IMR-90 (cell line): ENCODE results near the gene TRAPPC14. TPM values are rescaled to one million over a fixed set of nuclear protein-coding genes. Genes with fewer than 3 reads are reported as not detected.

Experiments
- ATAC-seq: fragments of 200-7000 bp; cut with Tn5 transposase; 2 replicates; pipeline ENCODE4 v1.9.1; 2020; ENCODE audit warnings: low read depth, mild to moderate bottlenecking, moderate library complexity
- BruUV-seq: library from RNA; stranded (reverse); fragments of 400-500 nt; replicated peaks from 2 replicates; lab custom pipeline; 2021; lab: Mats Ljungman, UMichigan
- CTCF ChIA-PET: fragments of 300-600 bp; formaldehyde crosslinking; extraction: SDS; loops from one replicate; lab custom pipeline; 2021; ENCODE audit warnings: antibody characterized with exemption; lab: Yijun Ruan, JAX
- POLR2A ChIA-PET: fragments of 300-600 bp; sonication (Branson Sonifier 250); formaldehyde crosslinking; loops from one replicate; lab custom pipeline; 2022; ENCODE audit warnings: antibody characterized with exemption; ENCODE audit not compliant: unreplicated experiment; lab: Charles Lee
- DNase-seq: peaks from one replicate; pipeline ENCODE4 v3.0.0; 2013
- H2AFZ ChIP-seq: replicated peaks from 2 replicates; pipeline ENCODE3; 2013; ENCODE audit warnings: low read length, mild to moderate bottlenecking; ENCODE audit not compliant: poor library complexity
- H2AK5ac ChIP-seq: 2 replicates; pipeline ENCODE4 v1.6.1; 2013; ENCODE audit warnings: low read depth, low read length, inconsistent platforms
- H2AK9ac ChIP-seq: replicated peaks from 2 replicates; pipeline ENCODE3; 2013; ENCODE audit warnings: mild to moderate bottlenecking, low read depth, low read length, moderate library complexity; ENCODE audit not compliant: poor library complexity
- H2BK120ac ChIP-seq: 2 replicates; pipeline ENCODE4 v1.6.1; 2013; ENCODE audit warnings: low read depth, low read length, inconsistent platforms
- H2BK15ac ChIP-seq: 3 replicates; pipeline ENCODE4 v1.6.1; 2013; ENCODE audit warnings: low read depth, low read length, inconsistent platforms
- H2BK20ac ChIP-seq: 2 replicates; pipeline ENCODE4 v1.6.1; 2013; ENCODE audit warnings: low read depth, mild to moderate bottlenecking, inconsistent platforms, low read length, moderate library complexity
- H2BK5ac ChIP-seq: 2 replicates; pipeline ENCODE4 v1.6.1; 2013; ENCODE audit warnings: mild to moderate bottlenecking, low read depth, low read length, inconsistent platforms; ENCODE audit not compliant: poor library complexity, severe bottlenecking
- H3K14ac ChIP-seq: replicated peaks from 2 replicates; pipeline ENCODE4 v1.6.1; 2013; ENCODE audit warnings: low read depth, low read length, inconsistent platforms
- H3K18ac ChIP-seq: 2 replicates; pipeline ENCODE4 v1.6.1; 2013; ENCODE audit warnings: low read depth, low read length, control low read depth
- H3K23ac ChIP-seq: 2 replicates; pipeline ENCODE4 v1.6.1; 2013; ENCODE audit warnings: low read depth, low read length, inconsistent platforms
- H3K27ac ChIP-seq: 2 replicates; pipeline ENCODE4 v1.5.1; 2013; ENCODE audit warnings: mild to moderate bottlenecking, control low read depth, low read length; ENCODE audit not compliant: insufficient read depth
- H3K27me3 ChIP-seq: 2 replicates; pipeline ENCODE4 v1.6.1; 2013; ENCODE audit warnings: low read length; ENCODE audit not compliant: control insufficient read depth, insufficient read depth
- H3K36me3 ChIP-seq: 2 replicates; pipeline ENCODE4 v1.6.1; 2013; ENCODE audit warnings: low read length, mixed read lengths; ENCODE audit not compliant: control insufficient read depth, insufficient read depth
- H3K4ac ChIP-seq: 2 replicates; pipeline ENCODE4 v1.6.1; 2013; ENCODE audit warnings: low read depth, low read length, inconsistent platforms
- H3K4me1 ChIP-seq: 2 replicates; pipeline ENCODE4 v1.6.1; 2013; ENCODE audit warnings: low read length, mixed read lengths; ENCODE audit not compliant: control insufficient read depth, insufficient read depth
- H3K4me2 ChIP-seq: 2 replicates; pipeline ENCODE4 v1.6.1; 2013; ENCODE audit warnings: low read depth, mild to moderate bottlenecking, control low read depth, low read length, moderate library complexity
- H3K4me3 ChIP-seq: 2 replicates; pipeline ENCODE4 v1.5.1; 2013; ENCODE audit warnings: low read depth, mild to moderate bottlenecking, control low read depth, low read length, moderate library complexity; ENCODE audit not compliant: insufficient read depth
- H3K56ac ChIP-seq: 2 replicates; pipeline ENCODE4 v1.6.1; 2013; ENCODE audit warnings: low read length, inconsistent platforms; ENCODE audit not compliant: insufficient read depth; ENCODE audit errors: extremely low read depth
- H3K79me1 ChIP-seq, 2 experiments: 2 replicates each; pipeline ENCODE4 v1.6.1; 2013; ENCODE audit warnings: low read length in 2 of 2, inconsistent platforms in 1 of 2, low read depth in 1 of 2
- H3K9ac ChIP-seq: 2 replicates; pipeline ENCODE4 v1.6.1; 2013; ENCODE audit warnings: low read depth, low read length, control low read depth
- H3K9me1 ChIP-seq: 2 replicates; pipeline ENCODE4 v1.6.1; 2013; ENCODE audit warnings: low read length, inconsistent platforms; ENCODE audit not compliant: insufficient read depth
- H3K9me3 ChIP-seq: 2 replicates; pipeline ENCODE4 v1.6.1; 2013; ENCODE audit warnings: low read length; ENCODE audit not compliant: control insufficient read depth, insufficient read depth
- H4K20me1 ChIP-seq: 2 replicates; pipeline ENCODE4 v1.6.1; 2013; ENCODE audit warnings: low read length, inconsistent platforms; ENCODE audit not compliant: insufficient read depth
- H4K5ac ChIP-seq: 2 replicates; pipeline ENCODE4 v1.6.1; 2013; ENCODE audit warnings: mild to moderate bottlenecking, low read depth, low read length, control low read depth
- H4K8ac ChIP-seq, 2 experiments: 2 replicates each; pipeline ENCODE4 v1.6.1; 2013; ENCODE audit warnings: low read depth in 2 of 2, low read length in 2 of 2, control low read depth in 1 of 2, inconsistent platforms in 1 of 2
- H4K91ac ChIP-seq: 2 replicates; pipeline ENCODE4 v1.6.1; 2013; ENCODE audit warnings: low read depth, low read length, inconsistent platforms; ENCODE audit not compliant: insufficient read depth
- BHLHE40 ChIP-seq: fragments of 150-350 bp; IDR thresholded peaks from 2 replicates; pipeline ENCODE4 v1.6.1; 2016; ENCODE audit warnings: mild to moderate bottlenecking, low read depth, low read length
- CEBPB ChIP-seq: IDR thresholded peaks from 2 replicates; pipeline ENCODE4 v1.6.1; 2012; ENCODE audit warnings: low read depth, low read length, improper control_type of control experiment
- CHD1 ChIP-seq: IDR thresholded peaks from 2 replicates; pipeline ENCODE4 v1.6.1; 2012; ENCODE audit warnings: low read depth, low read length, improper control_type of control experiment
- FOS ChIP-seq: fragments of 150-350 bp; IDR thresholded peaks from 2 replicates; pipeline ENCODE4 v1.6.1; 2016; ENCODE audit warnings: low read depth, low read length
- MAFK ChIP-seq: IDR thresholded peaks from 2 replicates; pipeline ENCODE4 v1.6.1; 2012; ENCODE audit warnings: low read depth, low read length, improper control_type of control experiment
- MAZ ChIP-seq: IDR thresholded peaks from 2 replicates; pipeline ENCODE4 v1.6.1; 2012; ENCODE audit warnings: low read depth, mild to moderate bottlenecking, low read length, improper control_type of control experiment, moderate library complexity, borderline replicate concordance
- MXI1 ChIP-seq: IDR thresholded peaks from 2 replicates; pipeline ENCODE4 v1.6.1; 2012; ENCODE audit warnings: low read depth, mild to moderate bottlenecking, low read length, moderate library complexity, borderline replicate concordance
- NFE2L2 ChIP-seq: fragments of 150-350 bp; IDR thresholded peaks from 2 replicates; pipeline ENCODE4 v1.6.1; 2016; ENCODE audit warnings: low read depth, mild to moderate bottlenecking, low read length
- POLR2A ChIP-seq: IDR thresholded peaks from 2 replicates; pipeline ENCODE4 v1.6.1; 2012; ENCODE audit warnings: mild to moderate bottlenecking, low read depth, low read length
- RAD21 ChIP-seq: IDR thresholded peaks from 2 replicates; pipeline ENCODE4 v1.6.1; 2012; ENCODE audit warnings: low read length, improper control_type of control experiment
- RCOR1 ChIP-seq: IDR thresholded peaks from 2 replicates; pipeline ENCODE4 v1.6.1; 2012; ENCODE audit warnings: mild to moderate bottlenecking, low read length, improper control_type of control experiment; ENCODE audit not compliant: insufficient replicate concordance
- RFX5 ChIP-seq: IDR thresholded peaks from 2 replicates; pipeline ENCODE4 v1.8.0; 2012; ENCODE audit warnings: low read depth, mild to moderate bottlenecking, low read length, moderate library complexity
- SMC3 ChIP-seq: fragments of 150-350 bp; IDR thresholded peaks from 2 replicates; pipeline ENCODE4 v1.6.1; 2016; ENCODE audit warnings: low read depth, mild to moderate bottlenecking, antibody characterized with exemption, low read length, moderate library complexity
- WGBS, 2 experiments: methylation state at CpG; one replicate each; pipeline versions ENCODE4 v1.1.5 to v1.1.7; 2013; ENCODE audit warnings: missing lambda C conversion rate in 2 of 2; ENCODE audit not compliant: insufficient read length in 1 of 2; ENCODE audit errors: extremely low coverage in 2 of 2; 5-methylcytosine and 5-hydroxymethylcytosine counted together
- dilution Hi-C: fragments of 300-500 bp; cut with HindIII; formaldehyde crosslinking; loops from one replicate; pipeline ENCODE4 v1.14.3; 2018; ENCODE audit warnings: low sequenced_read_pairs; ENCODE audit not compliant: unreplicated experiment
- in situ Hi-C: fragments of 300-500 bp; cut with MboI; formaldehyde crosslinking; loops from 3 replicates; pipeline ENCODE4 v1.14.3; 2019; ENCODE audit warnings: low sequenced_read_pairs, inconsistent platforms, mixed read lengths
- intact Hi-C: fragments of 100-400 bp; cut with micrococcal nuclease; formaldehyde crosslinking; loops from 2 replicates; pipeline ENCODE4 v1.10.0; 2022
- polyA plus RNA-seq, 3 experiments: library from polyadenylated mRNA; depleted of rRNA; stranded (reverse); fragments of >200 nt; gene quantifications; 2 replicates each; pipeline ENCODE4 v1.2.3, GENCODE V29; 2012; ENCODE audit warnings: low replicate concordance in 1 of 3
- total RNA-seq: library from RNA; depleted of rRNA; stranded (reverse); fragments of >200 nt; gene quantifications from 2 replicates; pipeline ENCODE4 v1.2.3, GENCODE V29; 2012
- TF ChIP-seq, protein P1 (sequence below): conservative IDR thresholded peaks from 2 replicates; pipeline ENCODE4 v1.5.1; 2012; ENCODE audit warnings: mild to moderate bottlenecking, low read depth, low read length, improper control_type of control experiment
- TF ChIP-seq, protein P2 (sequence below): fragments of 150-350 bp; IDR thresholded peaks from 2 replicates; pipeline ENCODE4 v1.6.1; 2017; ENCODE audit warnings: mild to moderate bottlenecking, antibody characterized with exemption, low read length, low read depth
- TF ChIP-seq, protein P3 (sequence below): fragments of 150-350 bp; IDR thresholded peaks from 2 replicates; pipeline ENCODE4 v1.6.1; 2016; ENCODE audit warnings: low read depth, mild to moderate bottlenecking, low read length, moderate library complexity, borderline replicate concordance

Gene TRAPPC14
- total and polyA plus RNA-seq, 2 of the 4 experiments (the other 2 are of a cell fraction): 4.5 to 15.9 TPM

DNA sequence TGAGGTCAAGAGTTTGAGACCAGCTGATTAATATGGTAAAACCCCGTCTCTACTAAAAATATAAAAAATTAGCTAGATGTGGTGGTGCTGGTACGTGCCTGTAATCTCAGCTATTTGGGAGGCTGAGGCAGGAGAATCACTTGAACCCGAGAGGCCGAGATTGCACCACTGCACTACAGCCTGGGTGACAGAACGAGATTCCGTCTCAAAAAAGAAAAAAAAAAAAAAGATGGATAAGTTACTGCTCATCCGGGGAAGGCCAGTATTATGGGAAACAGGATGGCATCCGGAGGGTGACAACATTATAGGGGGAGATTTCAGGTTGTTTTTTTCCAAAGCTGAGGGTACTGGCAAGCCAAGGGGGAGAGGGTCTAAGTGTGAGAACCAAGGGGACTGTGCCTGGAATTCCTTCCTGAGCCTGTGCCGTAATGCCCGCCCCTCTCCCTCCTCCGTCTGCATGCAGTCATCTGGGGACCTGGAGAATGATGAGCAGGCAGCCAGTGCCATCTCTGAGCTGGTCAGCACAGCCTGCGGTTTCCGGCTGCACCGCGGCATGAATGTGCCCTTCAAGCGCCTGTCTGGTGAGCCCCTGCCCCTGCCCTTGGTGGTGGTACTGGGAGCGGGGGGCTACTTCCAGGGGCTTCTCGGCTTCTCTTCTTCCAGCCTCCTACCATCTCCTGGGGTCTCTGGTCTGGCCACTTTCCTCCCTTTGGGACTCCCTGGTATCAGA lies 5.4 kb downstream of the TRAPPC14 start:
- H3K27ac ChIP-seq: no peak overlapping the region
- no peak for ATAC-seq
- H4K91ac ChIP-seq: no peak overlapping the region
- H2BK120ac ChIP-seq: no peak overlapping the region
- peaks cover 42% of the 10 kb centered on the region for H3K36me3 ChIP-seq
- no peak overlapping the region for H2BK20ac ChIP-seq
- no peak overlapping the region for H3K56ac ChIP-seq
- no peak overlapping the region for H3K4ac ChIP-seq
- no peak for DNase-seq
- H2AK9ac ChIP-seq: no peak overlapping the region
- no peak overlapping the region for H4K5ac ChIP-seq
- no peaks in the 10 kb centered on the region for H3K27me3 ChIP-seq
- H2BK5ac ChIP-seq: no peak overlapping the region
- H3K4me1 ChIP-seq: peaks cover 8% of the 10 kb centered on the region
- ChIA-PET POLR2A (interaction anchor here (0.6 kb wide), 1 partner anchor 68 kb away, joined by 3 read pairs; no protein-coding TSS in a partner anchor), CTCF (no interaction called here)
- WGBS, 2 experiments: 92% methylated on average over 6 of the region's 18 CpGs; no CpG with 5 or more reads in 1 of the 2 experiments
- dilution Hi-C loops (no loop called here), intact Hi-C loops (no loop called here), in situ Hi-C loops (no loop called here)
- H2AK5ac ChIP-seq: no peak overlapping the region
- no peak overlapping the region for H3K4me2 ChIP-seq
- H3K4me3 ChIP-seq: no peak overlapping the region
- H3K23ac ChIP-seq: no peak overlapping the region
- no peak overlapping the region for H3K9ac ChIP-seq
- H3K79me1 ChIP-seq: peaks cover 32 to 78% of the 10 kb centered on the region in 2 experiments
- H3K9me1 ChIP-seq: no peaks in the 10 kb centered on the region
- H2AFZ ChIP-seq: no peak overlapping the region
- H3K14ac ChIP-seq: no peak overlapping the region
- TF ChIP-seq BHLHE40 (no peak), SMC3 (no peak), MXI1 (no peak), RAD21 (no peak), CHD1 (no peak), MAFK (no peak), RFX5 (no peak), POLR2A (no peak), RCOR1 (no peak), NFE2L2 (no peak), CEBPB (no peak), MAZ (no peak), FOS (no peak)
- TF ChIP-seq, protein P1, sequence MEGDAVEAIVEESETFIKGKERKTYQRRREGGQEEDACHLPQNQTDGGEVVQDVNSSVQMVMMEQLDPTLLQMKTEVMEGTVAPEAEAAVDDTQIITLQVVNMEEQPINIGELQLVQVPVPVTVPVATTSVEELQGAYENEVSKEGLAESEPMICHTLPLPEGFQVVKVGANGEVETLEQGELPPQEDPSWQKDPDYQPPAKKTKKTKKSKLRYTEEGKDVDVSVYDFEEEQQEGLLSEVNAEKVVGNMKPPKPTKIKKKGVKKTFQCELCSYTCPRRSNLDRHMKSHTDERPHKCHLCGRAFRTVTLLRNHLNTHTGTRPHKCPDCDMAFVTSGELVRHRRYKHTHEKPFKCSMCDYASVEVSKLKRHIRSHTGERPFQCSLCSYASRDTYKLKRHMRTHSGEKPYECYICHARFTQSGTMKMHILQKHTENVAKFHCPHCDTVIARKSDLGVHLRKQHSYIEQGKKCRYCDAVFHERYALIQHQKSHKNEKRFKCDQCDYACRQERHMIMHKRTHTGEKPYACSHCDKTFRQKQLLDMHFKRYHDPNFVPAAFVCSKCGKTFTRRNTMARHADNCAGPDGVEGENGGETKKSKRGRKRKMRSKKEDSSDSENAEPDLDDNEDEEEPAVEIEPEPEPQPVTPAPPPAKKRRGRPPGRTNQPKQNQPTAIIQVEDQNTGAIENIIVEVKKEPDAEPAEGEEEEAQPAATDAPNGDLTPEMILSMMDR: no peak
- TF ChIP-seq, protein P2, sequence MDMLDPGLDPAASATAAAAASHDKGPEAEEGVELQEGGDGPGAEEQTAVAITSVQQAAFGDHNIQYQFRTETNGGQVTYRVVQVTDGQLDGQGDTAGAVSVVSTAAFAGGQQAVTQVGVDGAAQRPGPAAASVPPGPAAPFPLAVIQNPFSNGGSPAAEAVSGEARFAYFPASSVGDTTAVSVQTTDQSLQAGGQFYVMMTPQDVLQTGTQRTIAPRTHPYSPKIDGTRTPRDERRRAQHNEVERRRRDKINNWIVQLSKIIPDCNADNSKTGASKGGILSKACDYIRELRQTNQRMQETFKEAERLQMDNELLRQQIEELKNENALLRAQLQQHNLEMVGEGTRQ: no peak
- TF ChIP-seq, protein P3, sequence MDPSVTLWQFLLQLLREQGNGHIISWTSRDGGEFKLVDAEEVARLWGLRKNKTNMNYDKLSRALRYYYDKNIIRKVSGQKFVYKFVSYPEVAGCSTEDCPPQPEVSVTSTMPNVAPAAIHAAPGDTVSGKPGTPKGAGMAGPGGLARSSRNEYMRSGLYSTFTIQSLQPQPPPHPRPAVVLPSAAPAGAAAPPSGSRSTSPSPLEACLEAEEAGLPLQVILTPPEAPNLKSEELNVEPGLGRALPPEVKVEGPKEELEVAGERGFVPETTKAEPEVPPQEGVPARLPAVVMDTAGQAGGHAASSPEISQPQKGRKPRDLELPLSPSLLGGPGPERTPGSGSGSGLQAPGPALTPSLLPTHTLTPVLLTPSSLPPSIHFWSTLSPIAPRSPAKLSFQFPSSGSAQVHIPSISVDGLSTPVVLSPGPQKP: no peak
- H3K18ac ChIP-seq: no peak overlapping the region
- H4K20me1 ChIP-seq: peaks cover 23% of the 10 kb centered on the region
- BruUV-seq: no TSS peak
- H3K9me3 ChIP-seq: no peaks in the 10 kb centered on the region
- no peak overlapping the region for H4K8ac ChIP-seq
- H2BK15ac ChIP-seq: no peak overlapping the region
